PFSK-1 (cell line): ENCODE data around the gene SESN2.

ENCODE experiments used
- FOXP2 ChIP-seq: optimal IDR thresholded peaks from 2 replicates; pipeline ENCODE3; 2011; ENCODE audit warnings: borderline replicate concordance, control low read depth, inconsistent platforms; ENCODE audit not compliant: insufficient read depth; ENCODE audit errors: extremely low read length, extremely low read depth
- POLR2AphosphoS5 ChIP-seq: IDR thresholded peaks from 2 replicates; pipeline ENCODE4 v1.6.1; 2012; ENCODE audit warnings: low read depth, mild to moderate bottlenecking, control low read depth, low read length, moderate library complexity
- REST ChIP-seq, 2 experiments: IDR thresholded peaks; 2 replicates each; pipeline versions ENCODE4 v1.6.1 to v1.8.0; 2011 to 2012; ENCODE audit warnings: low read depth in 2 of 2, low read length in 2 of 2, control low read depth in 1 of 2, inconsistent platforms in 1 of 2, mild to moderate bottlenecking in 1 of 2, moderate library complexity in 1 of 2; ENCODE audit not compliant: insufficient read depth in 1 of 2
- SIN3A ChIP-seq: IDR thresholded peaks from 2 replicates; pipeline ENCODE4 v1.6.1; 2012; ENCODE audit warnings: mild to moderate bottlenecking, low read length, moderate library complexity, borderline replicate concordance; ENCODE audit not compliant: insufficient read depth
- TAF1 ChIP-seq: IDR thresholded peaks from 2 replicates; pipeline ENCODE4 v1.6.1; 2012; ENCODE audit warnings: low read length, control low read depth, borderline replicate concordance; ENCODE audit not compliant: insufficient read depth

The SESN2 gene

DNA sequence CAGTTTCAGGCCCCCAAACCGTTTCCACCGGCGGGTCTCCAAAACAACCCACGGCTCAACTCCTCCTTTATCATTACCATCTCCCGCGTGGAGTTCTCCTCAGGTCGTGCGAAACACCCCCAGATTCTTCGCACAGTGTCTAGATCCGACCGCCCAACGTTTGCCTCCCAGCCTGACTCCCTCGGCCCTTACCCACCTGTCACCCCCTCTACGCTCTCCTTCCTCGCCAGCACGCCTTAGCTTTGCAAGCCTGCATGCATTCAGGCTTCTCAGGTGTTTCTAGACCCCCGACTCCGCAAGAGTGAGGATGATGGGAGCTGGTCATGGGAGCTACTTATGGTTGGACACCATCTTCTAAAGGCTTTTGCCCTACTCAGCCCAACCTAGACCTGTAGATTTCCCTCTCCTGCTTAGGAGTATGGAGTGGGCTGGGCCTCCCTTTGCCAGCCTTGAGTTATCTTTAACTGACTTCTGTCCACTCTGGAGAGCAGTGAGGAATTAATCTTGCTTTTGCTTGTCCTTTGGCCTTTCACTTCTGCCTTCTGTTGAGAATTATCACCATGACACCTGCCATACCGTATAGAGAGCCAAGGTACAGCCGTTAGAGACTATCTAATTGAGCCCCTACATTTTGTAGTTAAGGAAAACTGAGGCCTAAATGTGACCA lies 22.5 kb upstream of the SESN2 start:
- no peak for TF ChIP-seq TAF1
- no peak for TF ChIP-seq POLR2AphosphoS5
- no peak for TF ChIP-seq REST (IDR thresholded peaks at IDR 0.05; ENCODE audit: insufficient read depth in 1 of 2, low read depth in 2 of 2, low read length in 2 of 2)
- TF ChIP-seq FOXP2, result no peak
- TF ChIP-seq SIN3A, result no peak

DNA sequence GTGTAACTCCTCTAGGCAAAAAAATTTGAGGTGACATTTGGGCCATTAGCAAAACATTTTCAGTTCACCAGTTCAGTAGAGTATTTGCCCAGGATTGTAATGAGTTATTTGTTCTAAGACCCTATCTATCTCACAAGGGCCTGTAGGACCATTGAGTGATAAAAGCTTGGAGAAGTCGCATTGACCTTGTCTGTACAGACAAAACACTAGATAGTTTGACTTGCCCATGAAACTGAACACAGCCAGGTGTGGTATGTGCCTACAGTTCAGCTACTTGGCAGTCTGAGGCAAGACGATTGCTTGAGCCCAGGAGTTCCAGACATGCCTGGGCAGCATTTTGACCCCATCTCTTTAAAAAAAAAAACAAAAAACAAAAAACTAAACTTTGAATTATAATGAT lies 20.3 kb upstream of the SESN2 start:
- TF ChIP-seq REST (IDR thresholded peaks at IDR 0.05; ENCODE audit: insufficient read depth in 1 of 2, low read depth in 2 of 2, low read length in 2 of 2) (no peak), TAF1 (no peak), POLR2AphosphoS5 (no peak), SIN3A (no peak)

- TF ChIP-seq TAF1 (no peak), POLR2AphosphoS5 (no peak), FOXP2 (no peak), SIN3A (no peak), REST (IDR thresholded peaks at IDR 0.05; ENCODE audit: insufficient read depth in 1 of 2, low read depth in 2 of 2, low read length in 2 of 2) (no peak)
Observed at GRCh38 chr1:28240024-28240423, 19.3 kb upstream of the SESN2 start.

DNA sequence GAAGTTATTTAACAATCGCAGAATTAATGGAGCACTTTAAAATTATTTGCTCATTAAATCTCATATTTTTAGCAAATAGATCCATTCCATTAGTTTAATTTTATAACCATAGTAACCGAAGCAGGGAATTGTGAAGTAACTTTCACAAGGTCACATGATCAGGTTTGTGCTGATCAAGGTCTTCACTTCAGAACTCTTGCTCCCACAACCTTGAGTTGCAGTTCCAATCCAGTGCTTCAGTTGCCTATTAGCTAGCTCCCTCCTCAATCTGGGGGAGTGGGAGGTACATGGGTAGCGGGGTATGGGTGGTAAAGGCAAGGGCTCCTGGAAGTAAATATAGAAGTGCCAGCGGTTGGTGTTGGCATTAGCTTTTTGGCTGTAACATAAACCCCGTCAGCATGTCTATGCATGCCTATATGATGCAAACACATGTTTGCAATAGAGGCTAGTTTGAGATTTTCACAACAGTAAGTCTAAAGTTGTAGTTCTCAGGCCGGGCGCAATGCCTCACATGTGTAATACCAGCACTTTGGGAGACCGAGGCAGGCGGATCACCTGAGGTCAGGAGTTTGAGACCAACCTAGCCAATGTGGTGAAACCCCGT lies 17.6 kb upstream of the SESN2 start:
- TF ChIP-seq FOXP2 (no peak), POLR2AphosphoS5 (no peak), REST (IDR thresholded peaks at IDR 0.05; ENCODE audit: insufficient read depth in 1 of 2, low read depth in 2 of 2, low read length in 2 of 2) (no peak), SIN3A (no peak), TAF1 (no peak)

GRCh38 chr1:28243685-28244311 lies 15.5 kb upstream of the SESN2 start:
- no peak for TF ChIP-seq FOXP2
- no peak for TF ChIP-seq TAF1
- TF ChIP-seq SIN3A, result no peak
- no peak for TF ChIP-seq REST (IDR thresholded peaks at IDR 0.05; ENCODE audit: insufficient read depth in 1 of 2, low read depth in 2 of 2, low read length in 2 of 2)
- no peak for TF ChIP-seq POLR2AphosphoS5
